CD4-positive, alpha-beta T cell treated with Interleukin-15 for 4 hours (primary cell): Measurements from ENCODE around the gene OBI1.
"Not testable (repeated sequence)": the region's sequence is repeated elsewhere in the genome, so short reads cannot be mapped to it uniquely, and the experiment has no call there.

ENCODE experiments used
- DNase-seq: peaks from one replicate; pipeline ENCODE4 v3.0.0-alpha.2; 2020; ENCODE audit warnings: low spot score

Gene OBI1

DNA sequence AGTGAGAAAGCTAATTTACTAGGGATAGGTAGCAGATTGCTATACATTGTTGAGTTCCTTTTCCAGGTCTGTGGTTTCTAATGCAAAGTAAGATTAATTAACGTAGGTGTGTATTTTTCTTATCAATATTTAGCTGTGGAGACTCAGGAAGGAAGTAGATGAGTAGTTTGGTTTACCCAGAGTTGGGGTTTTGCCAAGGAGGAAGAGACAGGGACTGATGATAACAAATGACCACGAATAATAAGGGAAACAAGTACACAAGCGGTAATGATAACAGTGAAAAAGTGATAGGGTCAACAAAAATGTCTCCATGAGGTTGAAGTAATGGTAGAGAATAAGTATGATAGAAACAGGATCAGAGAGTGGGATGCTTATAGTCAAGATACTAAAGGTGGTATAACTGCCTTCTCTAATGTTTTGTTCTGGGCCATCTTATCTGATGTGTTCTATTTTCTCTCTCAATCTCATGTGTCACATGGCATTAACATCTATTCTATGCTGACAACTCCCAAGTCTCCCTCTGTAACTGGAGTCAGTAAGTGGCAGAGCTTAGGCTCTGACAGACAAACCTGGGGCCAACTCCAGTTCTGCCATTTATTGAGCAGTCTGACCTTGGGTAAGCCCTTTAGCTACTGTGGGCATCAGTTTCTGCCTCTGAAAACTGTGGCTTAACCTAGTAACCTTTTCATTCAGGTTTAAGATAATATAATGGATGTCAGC lies 8.8 kb downstream of the OBI1 start:
- DNase-seq, result no peak

DNA sequence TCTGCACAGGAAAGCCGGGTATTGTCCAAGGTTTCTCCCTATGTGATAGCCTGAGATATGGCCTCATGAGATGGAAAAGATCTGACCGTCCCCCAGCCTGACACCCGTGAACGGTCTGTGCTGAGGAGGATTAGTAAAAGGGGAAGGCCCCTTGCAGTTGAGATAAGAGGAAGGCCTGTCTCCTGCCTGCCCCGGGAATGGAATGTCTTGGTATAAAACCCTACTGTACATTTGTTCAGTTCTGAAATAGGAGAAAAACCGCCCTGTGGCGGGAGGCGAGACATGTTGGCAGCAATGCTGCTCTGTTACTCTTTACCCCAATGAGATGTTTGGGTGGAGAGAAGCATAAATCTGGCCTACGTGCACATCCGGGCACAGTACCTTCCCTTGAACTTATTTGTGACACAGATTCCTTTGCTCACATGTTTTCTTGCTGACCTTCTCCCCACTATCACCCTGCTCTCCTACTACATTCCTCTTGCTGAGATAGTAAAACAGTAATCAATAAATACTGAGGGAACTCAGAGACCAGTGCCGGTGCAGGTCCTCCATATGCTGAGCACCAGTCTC lies 11.8 kb downstream of the OBI1 start:
- DNase-seq, result not testable (repeated sequence)

DNA sequence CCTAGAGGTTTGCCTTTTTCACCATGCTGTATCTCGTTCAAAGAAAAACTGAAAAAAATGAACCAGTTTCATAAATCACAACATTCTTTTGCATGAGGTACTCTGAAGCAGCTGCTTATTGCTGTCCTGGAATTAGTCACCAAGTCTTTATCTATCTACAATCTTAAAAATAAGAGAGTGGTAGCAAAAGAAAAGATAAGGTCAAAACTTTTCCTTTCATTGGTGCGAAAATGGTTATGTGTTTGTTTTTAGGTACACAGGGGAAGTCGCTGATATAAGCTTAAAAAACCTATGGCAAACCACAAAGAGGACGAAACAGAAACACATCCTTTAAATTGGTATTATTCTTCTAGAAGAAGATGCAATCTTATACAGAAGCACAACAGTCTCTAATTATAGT lies 20.7 kb downstream of the OBI1 start:
- DNase-seq, result no peak

GRCh38 chr13:78636495-78636894 lies 22.5 kb downstream of the OBI1 start:
- no peak for DNase-seq

DNA sequence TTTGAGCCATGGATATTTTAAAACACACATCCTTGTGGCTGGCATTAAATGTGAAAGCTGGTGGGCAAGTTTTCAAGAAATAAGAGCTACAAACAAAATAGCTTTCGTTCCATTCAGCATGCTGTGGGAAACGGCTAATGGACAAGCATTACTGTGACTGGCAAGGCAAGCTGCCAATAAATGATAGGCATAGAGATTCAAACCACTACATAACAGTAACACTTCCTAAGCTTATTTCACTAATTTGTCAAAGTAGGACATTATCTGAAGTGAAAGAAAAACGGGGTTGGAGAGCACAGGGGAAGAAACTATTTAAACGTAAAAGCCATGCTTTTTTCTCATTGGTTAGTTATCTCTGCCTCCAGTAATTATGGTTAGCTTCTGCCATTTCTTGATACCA lies 26.0 kb downstream of the OBI1 start:
- DNase-seq, result no peak

DNA sequence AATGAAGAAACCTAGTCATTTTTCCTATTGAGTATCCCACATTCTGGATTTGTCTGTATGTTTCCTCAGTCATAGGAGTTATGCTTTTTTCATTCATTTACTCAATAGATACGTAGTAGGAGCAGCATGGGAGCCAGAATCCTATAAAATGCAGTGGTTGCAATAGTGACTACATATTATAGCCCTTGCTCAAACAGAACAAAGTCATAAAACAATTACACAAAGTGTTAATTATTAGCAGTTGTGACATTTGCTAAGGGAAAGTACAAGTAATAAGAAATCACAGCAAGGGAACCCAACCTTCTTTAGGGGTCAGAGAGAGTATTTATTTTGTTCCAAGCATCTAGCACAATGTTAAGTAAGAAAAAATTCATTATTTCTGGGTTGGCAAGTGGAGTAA lies 27.9 kb downstream of the OBI1 start:
- no peak for DNase-seq

- no peak for DNase-seq
Measured at GRCh38 chr13:78630511-78630910, 28.4 kb downstream of the OBI1 start.

GRCh38 chr13:78625384-78625783 lies 33.6 kb downstream of the OBI1 start:
- no peak for DNase-seq

DNA sequence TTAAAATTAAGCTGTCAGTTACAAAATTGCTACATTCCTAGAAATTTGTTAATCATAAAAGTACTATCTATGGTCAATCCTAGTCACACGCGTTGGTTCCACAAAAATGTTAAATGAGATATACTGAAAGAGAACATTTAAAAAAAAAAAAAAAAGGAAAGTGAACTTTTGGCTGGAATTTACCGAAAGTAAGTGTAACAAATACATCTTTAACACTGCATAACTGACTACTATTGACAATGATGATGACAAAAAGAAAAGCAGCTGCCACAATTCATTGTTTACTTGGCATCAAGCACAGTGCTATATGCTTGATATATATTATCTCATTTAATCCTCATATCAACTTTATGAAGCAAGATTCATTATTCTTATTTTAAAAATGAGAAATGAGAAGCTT lies 35.8 kb downstream of the OBI1 start:
- no peak for DNase-seq

DNA sequence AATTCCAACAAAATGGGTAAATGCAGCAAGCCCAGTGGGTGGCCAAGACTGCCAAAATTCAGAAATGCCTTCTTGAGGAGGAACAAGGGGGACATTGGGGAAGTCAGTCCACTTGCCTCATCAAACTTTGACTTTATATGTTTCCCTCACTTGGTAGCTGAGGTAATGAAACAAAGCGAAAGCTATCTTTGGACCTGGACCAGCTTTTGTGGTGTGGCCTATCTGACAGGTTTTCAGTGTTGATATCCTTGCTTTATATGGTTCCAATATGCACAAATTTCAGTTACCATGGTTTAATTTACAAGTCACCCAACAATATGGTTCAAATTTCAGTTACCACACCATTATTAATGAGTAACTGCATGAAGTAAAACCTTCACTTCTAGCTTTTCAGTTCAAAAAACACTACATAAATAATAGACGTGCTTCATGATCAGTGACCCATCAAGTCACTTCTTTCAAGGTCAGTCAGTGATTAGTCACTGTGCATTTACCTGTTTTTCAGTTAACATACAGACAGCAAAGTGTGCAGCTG lies 38.0 kb downstream of the OBI1 start:
- DNase-seq, result no peak

GRCh38 chr13:78618411-78618810 lies 40.5 kb downstream of the OBI1 start:
- DNase-seq, result no peak

- no peak for DNase-seq
Measured at GRCh38 chr13:78611040-78611439, 47.9 kb downstream of the OBI1 start.

GRCh38 chr13:78610381-78610883 lies 48.5 kb downstream of the OBI1 start:
- DNase-seq, result no peak

DNA sequence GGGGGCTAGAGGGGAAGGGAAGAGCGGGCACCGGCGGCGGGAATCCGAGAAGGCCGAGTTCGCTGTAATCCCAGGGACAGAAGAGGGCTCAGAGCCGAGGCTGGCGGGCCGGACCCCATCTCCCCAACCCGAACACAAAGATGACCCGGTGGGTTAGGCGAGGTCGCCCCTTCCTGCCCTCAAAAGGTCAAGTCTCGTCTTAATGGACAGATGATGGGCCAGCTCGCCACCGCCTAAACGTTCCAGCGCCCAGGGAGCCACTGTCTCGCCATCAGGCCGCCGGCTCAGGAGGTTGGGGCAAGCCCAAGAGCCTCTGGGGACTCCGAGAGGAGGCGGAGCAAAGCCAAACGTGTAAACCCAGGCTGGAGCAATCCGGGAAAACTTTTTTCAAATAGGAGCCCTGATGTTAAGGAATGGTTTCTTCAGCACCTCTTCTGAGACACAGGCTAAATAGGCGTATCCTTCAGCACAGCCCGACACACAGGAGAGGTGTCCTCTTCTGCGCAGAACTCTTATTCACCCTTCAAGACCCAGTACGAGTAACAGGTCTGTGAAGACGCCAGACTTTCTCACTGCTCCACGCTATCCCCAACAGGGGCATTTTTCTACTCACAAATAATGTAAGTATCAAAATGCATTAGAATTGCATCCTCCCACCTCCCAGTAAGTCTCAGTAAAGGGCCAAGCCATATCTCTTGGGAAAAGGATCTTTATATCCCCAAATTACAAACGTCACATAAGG lies 49.3 kb downstream of the OBI1 start:
- no peak for DNase-seq

GRCh38 chr13:78608688-78609463 lies 50.1 kb downstream of the OBI1 start:
- DNase-seq, result no peak

GRCh38 chr13:78608252-78608687 lies 50.7 kb downstream of the OBI1 start:
- DNase-seq, result no peak

- DNase-seq, result no peak
Measured at GRCh38 chr13:78607409-78608251, 51.3 kb downstream of the OBI1 start.

DNA sequence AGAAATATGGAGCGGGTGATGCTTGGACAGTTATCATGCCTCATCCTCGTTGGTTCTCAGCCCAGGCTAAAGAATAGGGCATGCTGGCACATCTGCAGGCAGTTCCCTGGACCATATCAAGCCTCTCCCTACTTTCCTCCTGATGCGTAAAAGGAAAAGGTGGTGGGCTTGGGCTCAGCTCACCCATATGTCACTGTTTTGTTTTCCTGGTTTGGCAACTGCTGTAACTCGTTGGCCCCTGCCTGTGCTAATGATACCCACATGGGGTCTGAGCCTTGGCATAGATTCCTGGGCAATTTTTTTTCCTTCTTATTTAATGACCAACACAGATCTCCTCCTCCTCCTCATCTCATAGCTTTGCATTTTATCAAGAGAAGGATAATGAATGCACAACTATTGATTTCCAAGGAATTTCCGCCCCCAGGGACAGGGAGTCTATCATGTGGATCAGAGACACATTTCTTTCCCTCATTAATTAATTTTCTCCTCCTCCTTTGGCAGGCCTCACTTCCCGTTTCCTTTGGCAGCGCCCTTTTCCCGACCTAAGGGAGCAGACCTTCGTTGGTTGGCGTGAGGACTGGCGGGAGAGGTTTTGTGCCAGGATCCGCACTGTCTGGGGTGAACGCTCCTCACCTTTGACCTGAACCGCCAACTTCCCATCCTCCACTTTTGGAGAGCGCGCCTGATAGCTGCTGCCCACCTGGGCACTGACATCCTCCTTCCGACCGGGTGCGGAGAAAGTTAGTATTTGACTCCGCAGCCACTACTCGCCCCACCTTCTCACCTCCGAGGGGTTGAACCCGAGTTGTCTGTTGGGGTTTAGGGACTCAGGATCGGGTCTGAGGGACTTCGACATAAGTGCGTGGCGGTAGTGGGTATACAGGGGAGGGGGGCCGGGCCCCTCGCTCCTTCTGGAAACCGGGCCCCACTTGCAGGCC lies 52.2 kb downstream of the OBI1 start:
- DNase-seq, result no peak

- DNase-seq, result no peak
Measured at GRCh38 chr13:78604782-78605611, 54.0 kb downstream of the OBI1 start.
